HS-27A (cell line): Measurements from ENCODE around the gene EPPIN.

ENCODE experiments used
- DNase-seq: peaks from one replicate; pipeline ENCODE4 v3.0.0-alpha.2; 2012; ENCODE audit warnings: low read depth, missing footprints

EPPIN gene

GRCh38 chr20:45538209-45538799 lies 8.9 kb downstream of the EPPIN start:
- no peak for DNase-seq

GRCh38 chr20:45527294-45527693 lies 19.9 kb downstream of the EPPIN start:
- no peak for DNase-seq

DNA sequence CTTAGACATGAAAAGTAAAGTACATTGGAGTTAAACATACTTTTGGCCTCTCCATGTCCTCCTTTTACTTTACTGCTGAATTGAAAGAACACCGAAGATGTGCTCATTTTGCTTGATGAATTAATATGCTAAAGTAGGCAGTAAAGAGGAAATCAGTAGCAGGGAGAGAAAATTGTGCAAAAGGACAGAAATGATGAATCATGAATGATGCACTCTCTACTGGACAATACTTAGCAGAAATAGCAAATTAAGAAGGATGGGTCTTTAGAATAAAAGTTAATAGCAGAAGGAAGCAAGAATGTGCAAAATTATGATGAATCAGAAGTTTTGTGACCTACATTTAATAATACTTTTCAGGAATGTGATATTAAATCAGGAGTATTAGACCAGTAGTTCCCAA lies 23.4 kb downstream of the EPPIN start:
- DNase-seq: no peak

GRCh38 chr20:45518282-45518681 lies 28.9 kb downstream of the EPPIN start:
- no peak for DNase-seq

DNA sequence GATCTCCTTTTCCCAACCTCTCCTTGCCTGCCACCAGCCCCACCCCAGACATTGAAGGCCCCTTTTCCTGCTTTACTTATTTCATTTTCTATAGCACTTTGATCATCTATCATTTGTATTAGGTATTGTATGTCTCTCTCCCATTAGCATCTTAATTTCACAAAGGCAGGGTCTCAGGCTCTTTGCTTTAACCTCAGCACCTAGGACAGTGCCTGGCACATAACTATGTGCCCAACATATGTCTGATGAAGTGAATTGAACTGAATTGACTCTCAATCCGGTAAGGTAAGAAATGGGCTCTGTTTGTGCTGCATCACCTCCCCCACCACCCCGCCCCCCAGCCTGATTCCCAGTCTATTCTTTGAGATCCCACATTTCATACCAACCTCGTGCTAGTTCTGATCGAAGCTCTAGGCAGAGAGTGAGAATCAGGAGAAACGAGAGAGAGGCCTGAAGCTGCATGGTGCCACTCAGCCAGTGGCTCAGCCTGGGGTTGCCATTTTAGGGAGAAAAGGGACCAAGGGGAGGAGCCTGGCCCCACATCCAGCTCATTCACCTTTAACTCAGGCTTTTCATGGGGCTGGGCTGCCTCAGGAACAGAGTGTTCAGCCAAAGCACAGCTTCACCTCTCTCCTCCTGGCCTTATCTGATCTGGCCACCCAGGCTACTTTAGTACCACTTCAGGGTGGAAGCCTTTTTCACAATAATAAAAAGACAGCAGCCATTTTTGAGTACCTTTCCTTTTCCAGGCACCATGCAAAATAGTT lies 31.9 kb downstream of the EPPIN start, which contains the start of gene SPINT3:
Gene SPINT3, minus strand, starts transcription at position 476 of the 767 bp plus-strand sequence. Its CDS starts 14 bp downstream, at position 462.
- DNase-seq: no peak

DNA sequence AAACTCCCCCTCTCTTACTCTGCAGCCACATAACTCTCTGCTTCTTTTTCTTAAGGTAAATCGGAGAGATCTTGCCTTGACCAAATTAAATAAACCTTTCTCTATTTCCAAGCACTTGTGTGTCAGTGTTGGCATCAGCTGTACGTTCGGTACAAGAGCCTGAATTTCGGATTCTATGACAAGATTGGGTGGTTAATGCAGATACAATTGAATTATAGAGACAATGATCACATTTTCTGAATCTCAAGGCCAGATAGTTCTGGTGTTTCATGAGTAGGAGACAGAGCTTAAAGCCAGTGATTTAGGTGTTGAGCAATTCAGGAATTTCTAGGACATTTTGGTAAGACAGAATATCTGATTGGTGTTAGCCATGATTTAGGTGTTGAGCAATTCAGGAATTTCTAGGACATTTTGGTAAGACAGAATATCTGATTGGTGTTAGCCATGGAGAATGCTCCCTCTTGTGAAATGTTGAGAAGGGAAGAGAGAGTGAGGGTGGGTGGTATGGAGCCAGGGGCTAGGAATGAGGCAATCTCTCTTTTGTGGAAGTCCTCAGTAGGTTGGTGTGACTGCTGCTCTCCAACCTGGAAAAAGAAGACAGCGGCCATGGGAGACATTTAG lies 36.8 kb downstream of the EPPIN start:
- no peak for DNase-seq

DNA sequence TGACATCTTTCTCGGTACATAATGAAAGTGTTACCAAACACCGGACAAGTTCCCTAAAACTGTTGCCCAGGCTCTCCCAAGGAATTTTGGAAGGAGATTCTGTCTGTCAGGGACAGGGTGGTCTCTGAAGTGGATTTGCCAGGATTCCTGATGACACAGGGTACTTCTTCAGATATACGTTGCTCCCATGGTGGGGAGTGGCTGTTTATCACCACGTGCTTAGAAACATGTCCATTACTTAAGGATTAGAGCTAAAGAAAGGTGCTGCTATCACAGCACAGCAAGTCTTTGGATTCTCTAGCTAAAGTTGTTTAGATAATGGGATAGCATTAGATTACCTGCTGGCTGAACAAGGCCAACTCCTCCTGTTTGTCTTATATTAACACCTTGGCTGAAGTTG lies 38.1 kb downstream of the EPPIN start:
- no peak for DNase-seq

DNA sequence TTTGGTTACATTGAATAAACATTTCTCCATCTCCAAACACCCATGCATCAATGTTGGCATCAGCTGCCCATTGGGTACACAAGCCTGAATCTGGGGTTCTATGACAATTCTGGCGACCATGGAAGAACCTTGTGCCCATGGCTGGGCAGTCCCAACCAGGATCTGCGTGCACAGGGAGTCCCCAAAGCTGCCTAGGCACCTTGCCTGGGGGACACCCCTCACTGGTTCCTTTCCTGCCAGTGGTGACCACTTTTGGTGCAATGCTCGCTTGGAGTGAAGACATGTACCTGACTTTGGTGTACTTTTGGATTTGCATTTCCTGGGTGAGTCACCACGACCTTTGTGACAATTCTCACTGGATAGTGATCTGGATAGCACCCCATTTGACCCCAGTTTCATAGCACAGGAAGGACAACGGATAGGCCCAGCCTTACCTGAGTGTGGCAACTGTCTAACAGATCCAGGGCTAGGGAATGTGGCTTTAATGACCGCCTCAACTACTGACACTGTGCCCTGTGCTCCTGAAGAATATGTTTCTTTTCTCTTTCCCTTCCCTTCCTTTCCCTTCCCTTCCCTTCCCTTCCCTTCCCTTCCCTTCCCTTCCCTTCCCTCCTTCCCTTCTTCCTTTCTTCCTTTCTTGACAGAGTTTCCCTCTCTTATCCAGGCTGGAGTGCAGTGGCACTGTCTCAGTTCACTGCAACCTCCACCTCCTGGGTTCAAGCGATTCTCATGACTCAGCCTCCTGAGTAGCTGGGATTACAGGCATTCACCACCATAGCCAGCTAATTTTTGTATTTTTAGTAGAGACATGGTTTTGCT lies 38.9 kb downstream of the EPPIN start:
- no peak for DNase-seq

DNA sequence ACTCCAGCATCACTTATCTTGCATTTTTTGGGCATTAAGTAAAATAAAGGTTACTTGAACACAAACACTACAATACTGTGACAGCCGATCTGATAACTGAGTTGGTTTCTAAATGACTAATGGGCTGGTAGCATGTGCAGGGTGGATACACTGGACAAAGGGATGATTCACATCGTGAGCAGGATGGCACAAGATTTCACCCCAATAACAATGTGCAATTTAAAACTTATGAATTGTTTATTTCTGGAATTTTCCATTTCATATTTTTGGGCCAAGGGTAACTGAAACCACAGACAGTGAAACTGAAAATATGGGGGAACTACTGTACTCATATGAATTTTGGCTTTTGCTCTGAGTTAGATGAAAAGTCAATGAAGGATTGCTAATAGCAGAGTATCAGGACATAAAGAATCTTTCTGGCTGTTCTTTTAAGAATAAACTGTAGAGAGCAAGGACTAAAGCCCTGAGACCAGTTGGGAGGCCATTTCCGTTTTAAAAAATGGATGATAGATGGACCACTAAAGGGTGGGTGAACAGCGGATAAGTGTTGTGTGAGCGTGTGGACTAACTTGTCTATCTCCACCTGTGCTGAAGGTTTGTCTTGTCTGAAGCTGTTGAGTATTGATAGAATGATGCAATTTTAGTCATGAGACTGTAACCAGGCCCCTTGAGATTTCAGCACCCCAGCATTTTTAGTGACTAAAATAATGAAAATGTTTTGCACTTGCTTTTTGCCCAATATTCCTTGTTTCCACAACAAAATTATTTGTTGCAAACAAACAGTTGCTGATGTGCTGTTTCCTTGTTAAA lies 40.0 kb downstream of the EPPIN start:
- DNase-seq: no peak

GRCh38 chr20:45506398-45506797 lies 40.8 kb downstream of the EPPIN start:
- DNase-seq: no peak

DNA sequence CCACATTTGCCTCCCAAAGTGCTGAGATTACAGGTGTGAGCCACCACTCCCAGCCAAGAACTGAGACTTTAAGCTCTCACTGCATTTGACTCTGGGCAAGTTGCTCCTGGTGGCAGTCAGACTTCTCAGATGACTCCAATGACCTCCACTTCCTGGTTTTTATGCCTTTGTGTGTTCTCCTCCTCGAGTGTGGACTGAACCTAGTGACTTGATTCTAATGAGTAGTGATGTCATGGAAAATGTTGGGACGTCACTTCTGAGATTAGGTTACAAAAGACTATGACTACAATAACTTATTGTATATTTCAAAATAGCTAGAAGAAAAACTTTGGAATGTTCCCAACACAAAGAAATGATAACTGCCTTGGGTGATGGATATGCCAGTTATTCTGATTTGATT lies 43.8 kb downstream of the EPPIN start:
- no peak for DNase-seq

DNA sequence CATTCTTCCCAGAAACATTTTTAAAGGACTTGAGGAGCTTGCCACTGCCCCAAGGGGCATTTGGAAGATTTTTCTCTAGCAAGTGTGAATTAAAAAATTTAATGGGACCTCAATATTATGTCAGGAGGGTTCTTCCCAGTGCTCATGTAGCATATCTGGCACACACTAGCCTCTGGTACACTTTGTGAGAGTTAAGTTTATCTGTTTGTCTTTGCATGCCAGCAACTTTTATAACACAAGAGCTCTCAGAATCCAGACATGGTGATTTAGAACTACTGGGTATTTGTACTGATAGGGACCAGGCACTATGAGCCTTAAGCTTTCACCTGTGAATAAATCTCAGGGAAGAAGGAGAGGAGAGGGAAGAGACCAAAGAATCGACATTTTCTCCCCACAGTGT lies 44.6 kb downstream of the EPPIN start:
- DNase-seq: no peak

- no peak for DNase-seq
Measured at GRCh38 chr20:45501600-45501999, 45.6 kb downstream of the EPPIN start.

DNA sequence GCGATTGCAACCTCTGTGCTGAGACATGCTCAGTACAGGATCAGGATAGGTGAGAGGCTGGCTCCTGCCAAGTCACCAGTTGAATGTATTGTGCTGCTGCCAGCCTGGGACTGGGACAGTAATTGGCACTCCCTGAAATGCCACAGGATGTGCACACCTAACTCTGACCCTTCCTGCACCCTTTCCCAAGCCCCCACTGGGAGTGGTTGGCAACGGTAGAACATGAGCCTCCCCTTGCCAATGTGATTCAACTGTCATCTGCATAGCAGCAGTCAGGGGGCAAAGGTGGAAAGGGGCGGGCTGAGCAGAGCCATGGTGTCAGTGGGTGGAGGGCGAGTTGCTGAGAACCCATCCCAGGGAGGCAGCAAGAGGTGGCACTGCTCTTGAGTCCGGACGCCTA lies 47.2 kb downstream of the EPPIN start:
- no peak for DNase-seq

- no peak for DNase-seq
Measured at GRCh38 chr20:45497971-45498494, 49.2 kb downstream of the EPPIN start.

DNA sequence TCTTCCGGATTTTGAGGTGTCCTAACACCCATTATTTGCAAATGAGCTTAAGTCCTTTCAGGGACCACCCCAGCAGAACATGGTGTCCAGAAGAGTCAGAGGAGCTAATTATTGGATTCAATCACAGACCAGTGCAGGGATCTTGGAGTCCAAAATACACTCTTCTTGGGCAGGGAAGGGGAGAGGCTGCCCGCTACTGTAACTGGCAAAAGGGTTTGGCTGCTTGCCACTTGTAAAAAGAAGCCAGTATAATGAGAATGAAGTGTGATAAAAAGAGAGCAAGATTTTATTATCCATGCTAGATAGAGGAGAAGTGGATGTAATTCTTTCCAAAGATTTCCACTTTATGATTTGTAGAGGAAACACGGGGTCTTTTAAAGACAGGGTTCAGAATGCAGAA lies 51.0 kb downstream of the EPPIN start:
- no peak for DNase-seq

- no peak for DNase-seq
Measured at GRCh38 chr20:45495501-45495941, 51.7 kb downstream of the EPPIN start.
